ENCODE measurements around the gene ATOH8. TPM values are rescaled to one million over a fixed set of nuclear protein-coding genes. Genes with fewer than 3 reads are reported as not detected.

Gene ATOH8
- total RNA-seq, 3 donors from 2014 or later, result 20.8 to 167 (median 46.2) TPM

DNA sequence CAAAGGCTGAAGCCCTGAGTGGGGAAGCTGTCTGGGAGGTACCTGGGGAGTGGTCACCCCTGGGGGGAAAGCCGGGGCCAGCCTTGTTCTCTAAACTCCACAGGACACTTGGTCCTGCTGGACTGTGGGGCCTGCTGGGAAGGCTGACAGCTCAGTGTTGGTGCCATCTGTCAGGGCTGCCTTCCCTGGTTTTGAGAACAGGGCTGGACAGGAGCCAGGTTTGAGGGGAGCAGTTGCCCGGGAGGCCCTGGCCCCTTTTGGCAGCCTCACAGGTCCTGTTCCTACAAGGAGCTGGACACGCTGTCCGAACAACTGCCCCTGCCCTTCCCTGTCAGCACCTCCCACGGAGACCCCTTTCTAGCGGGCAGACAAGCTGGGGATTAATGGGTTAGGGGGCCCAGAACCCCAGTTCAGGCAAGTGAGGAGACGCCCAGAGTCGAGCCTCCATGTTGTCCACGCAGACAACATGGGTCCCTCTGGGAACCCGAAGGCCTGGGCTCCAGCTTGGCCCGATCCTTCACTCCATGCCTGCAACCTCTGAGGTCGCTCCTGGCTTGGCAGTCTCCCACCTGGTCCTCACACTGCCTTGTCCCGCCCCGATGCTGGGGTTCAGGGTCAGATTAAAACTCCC is 40.8 kb downstream of the ATOH8 start:
- no peak for TF ChIP-seq POLR2A (IDR thresholded peaks at IDR 0.05)
- TF ChIP-seq, protein P1, sequence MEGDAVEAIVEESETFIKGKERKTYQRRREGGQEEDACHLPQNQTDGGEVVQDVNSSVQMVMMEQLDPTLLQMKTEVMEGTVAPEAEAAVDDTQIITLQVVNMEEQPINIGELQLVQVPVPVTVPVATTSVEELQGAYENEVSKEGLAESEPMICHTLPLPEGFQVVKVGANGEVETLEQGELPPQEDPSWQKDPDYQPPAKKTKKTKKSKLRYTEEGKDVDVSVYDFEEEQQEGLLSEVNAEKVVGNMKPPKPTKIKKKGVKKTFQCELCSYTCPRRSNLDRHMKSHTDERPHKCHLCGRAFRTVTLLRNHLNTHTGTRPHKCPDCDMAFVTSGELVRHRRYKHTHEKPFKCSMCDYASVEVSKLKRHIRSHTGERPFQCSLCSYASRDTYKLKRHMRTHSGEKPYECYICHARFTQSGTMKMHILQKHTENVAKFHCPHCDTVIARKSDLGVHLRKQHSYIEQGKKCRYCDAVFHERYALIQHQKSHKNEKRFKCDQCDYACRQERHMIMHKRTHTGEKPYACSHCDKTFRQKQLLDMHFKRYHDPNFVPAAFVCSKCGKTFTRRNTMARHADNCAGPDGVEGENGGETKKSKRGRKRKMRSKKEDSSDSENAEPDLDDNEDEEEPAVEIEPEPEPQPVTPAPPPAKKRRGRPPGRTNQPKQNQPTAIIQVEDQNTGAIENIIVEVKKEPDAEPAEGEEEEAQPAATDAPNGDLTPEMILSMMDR (IDR thresholded peaks at IDR 0.05), result no peak
- no peak for TF ChIP-seq POLR2AphosphoS5 (IDR thresholded peaks at IDR 0.05)
- no peak for DNase-seq (ENCODE audit: low spot score in 2 of 2)
- H3K4me1 ChIP-seq, result peaks cover 0 to 3% of the 10 kb centered on the region in 2 donors

DNA sequence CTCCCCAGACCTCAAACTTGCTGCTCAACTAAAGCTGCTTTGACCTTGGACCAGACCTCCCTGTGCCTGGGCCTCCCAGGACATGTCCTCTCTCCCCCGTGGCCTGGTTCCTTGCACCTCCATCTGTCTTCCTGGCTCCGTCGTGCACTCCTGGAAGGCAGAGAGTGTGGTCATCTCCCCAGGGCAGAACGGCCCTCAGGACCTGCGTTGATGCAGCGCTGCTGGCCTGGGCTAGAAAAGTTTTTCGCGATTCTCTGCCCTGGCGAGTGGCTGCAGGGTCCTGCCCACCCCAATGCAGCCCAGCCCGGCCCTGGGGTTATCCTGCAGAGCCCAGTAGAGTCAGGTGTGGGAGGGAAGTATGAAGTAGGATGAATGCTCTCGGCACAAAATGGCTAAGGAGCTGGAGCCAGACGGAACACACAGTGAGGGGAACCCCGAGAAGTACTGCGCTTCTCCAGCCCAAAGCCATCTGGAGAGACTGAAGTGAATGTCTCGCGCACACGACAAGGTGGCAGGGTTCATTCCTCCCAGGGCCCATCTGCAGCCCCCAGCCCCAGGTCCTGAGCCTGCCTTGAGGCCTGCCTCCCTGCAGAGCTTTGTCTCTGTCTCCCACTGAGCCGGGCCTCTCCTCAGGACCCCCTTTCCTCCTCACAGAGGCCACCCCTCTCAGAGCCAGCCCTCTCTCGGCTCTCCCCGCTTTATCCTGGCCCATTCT is 41.7 kb downstream of the ATOH8 start:
- intact Hi-C loops (cut with DNase I; ENCODE audit: low total_unique reads), result no loop called here
- no peaks in the 10 kb centered on the region for H3K9me3 ChIP-seq
- no peak overlapping the region for H3K4me3 ChIP-seq
- no peaks in the 10 kb centered on the region for H3K27me3 ChIP-seq
- no peaks in the 10 kb centered on the region for H3K36me3 ChIP-seq
- H3K27ac ChIP-seq, result peak overlapping the region in 1 of 2 donors; percentile 71
- no peak for DNase-seq (ENCODE audit: low spot score in 2 of 2)
- TF ChIP-seq, protein P1 (IDR thresholded peaks at IDR 0.05), result no peak
- no peak for TF ChIP-seq POLR2AphosphoS5 (IDR thresholded peaks at IDR 0.05)
- TF ChIP-seq POLR2A (IDR thresholded peaks at IDR 0.05), result no peak
- H3K4me1 ChIP-seq, result peaks cover 0 to 3% of the 10 kb centered on the region in 2 donors

More for the DNA sequence above, 40.8 kb downstream of the ATOH8 start:
- Histone ChIP-seq H3K9me3 (no peaks in the 10 kb centered on the region), H3K27ac (peak overlapping the region; percentile 23 to 65), H3K36me3 (no peaks in the 10 kb centered on the region), H3K4me3 (no peak overlapping the region), H3K27me3 (no peaks in the 10 kb centered on the region)
- intact Hi-C loops (cut with DNase I; ENCODE audit: low total_unique reads), result no loop called here

DNA sequence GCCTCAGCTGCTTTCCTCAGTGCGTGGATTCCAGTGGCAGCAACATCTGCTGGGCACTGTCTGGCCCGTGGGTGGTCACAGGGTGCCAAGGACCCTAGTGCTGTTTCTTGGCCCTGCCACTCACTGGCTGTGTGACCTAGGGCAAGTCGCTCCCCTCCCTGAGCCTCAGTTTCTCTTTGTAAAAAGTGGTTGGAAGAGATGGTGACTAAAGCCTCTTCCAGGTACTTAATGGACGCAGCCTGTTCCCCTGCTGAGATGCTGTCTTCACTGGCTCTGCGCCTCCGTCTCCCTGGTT is 42.2 kb downstream of the ATOH8 start:
- H3K36me3 ChIP-seq, result no peaks in the 10 kb centered on the region
- H3K27me3 ChIP-seq, result no peaks in the 10 kb centered on the region
- peaks cover 0 to 2% of the 10 kb centered on the region in 2 donors for H3K9me3 ChIP-seq
- intact Hi-C loops (cut with DNase I; ENCODE audit: low total_unique reads), result no loop called here
- peaks cover 0 to 3% of the 10 kb centered on the region in 2 donors for H3K4me1 ChIP-seq
- peak overlapping the region in 1 of 2 donors; percentile 71 for H3K27ac ChIP-seq
- no peak for DNase-seq (ENCODE audit: low spot score in 2 of 2)
- H3K4me3 ChIP-seq, result no peak overlapping the region
- TF ChIP-seq POLR2AphosphoS5 (IDR thresholded peaks at IDR 0.05), result no peak
- TF ChIP-seq, protein P1 (IDR thresholded peaks at IDR 0.05), result no peak
- no peak for TF ChIP-seq POLR2A (IDR thresholded peaks at IDR 0.05)

DNA sequence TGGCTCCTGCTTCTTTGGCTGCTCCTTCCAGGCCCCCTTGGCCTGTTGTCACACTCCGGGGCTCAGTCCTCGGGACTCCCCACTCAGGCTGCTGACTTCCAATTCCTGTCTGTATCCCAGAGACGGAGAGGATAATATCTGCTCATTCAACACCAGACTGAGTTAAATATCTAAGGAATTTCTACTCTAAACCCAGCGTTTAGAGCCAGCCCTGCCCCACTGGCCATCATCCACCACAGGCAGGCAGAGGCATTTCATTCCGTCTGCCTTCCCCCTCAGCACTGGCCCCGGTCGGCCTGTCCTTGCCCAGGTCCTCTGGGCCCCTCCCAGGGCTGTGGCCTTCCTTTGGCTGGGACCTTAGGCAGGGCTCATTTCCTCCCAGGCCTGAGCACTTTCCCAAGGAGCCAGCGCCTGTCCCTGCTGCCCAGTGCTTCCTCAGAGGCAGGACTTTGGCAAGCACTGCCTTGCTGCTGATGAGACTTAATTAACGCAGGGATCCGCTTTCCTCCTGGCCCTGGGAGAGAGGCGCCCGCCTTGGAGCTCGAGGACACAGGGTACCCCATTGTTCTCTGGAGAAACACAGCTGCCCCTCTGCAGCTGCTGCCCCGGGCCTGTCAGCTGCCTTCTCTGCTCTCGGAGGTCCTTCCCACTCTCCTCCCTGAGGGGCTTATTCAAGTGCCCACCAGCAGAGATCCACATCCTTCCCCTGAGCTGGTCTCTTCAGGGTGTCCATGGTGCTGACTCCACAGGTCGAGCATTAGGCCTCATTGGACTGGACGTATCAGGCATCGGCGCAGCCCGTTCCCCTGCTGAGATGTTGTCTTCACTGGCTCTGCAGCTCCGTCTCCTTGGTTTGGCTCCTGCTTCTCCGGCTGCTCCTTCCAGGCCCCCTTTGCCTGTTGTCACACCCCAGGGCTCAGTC is 42.8 kb downstream of the ATOH8 start:
- Histone ChIP-seq H3K27me3 (no peaks in the 10 kb centered on the region), H3K4me3 (no peak overlapping the region), H3K36me3 (no peaks in the 10 kb centered on the region), H3K9me3 (peaks cover 0 to 6% of the 10 kb centered on the region in 2 donors), H3K4me1 (peaks cover 0 to 3% of the 10 kb centered on the region in 2 donors), H3K27ac (peak overlapping the region in 1 of 2 donors; percentile 71)
- TF ChIP-seq POLR2AphosphoS5 (IDR thresholded peaks at IDR 0.05), result no peak
- TF ChIP-seq POLR2A (IDR thresholded peaks at IDR 0.05), result no peak
- TF ChIP-seq, protein P1 (IDR thresholded peaks at IDR 0.05), result no peak
- peak in 1 of 2 donors; percentile 44 for DNase-seq (ENCODE audit: low spot score in 2 of 2)
- intact Hi-C loops (cut with DNase I; ENCODE audit: low total_unique reads), result no loop called here
